Measurements from ENCODE around the gene ZNF91.

- TF ChIP-seq CTCF (conservative IDR thresholded peaks at IDR 0.05) (no peak), EZH2 (IDR thresholded peaks at IDR 0.05; ENCODE audit: low read depth) (no peak)
Measured at GRCh38 chr19:23401086-23401610, 5.9 kb upstream of the ZNF91 start.
